Endometrial microvascular endothelial cells (primary cell): ENCODE results near the gene HPX. TPM values are rescaled to one million over a fixed set of nuclear protein-coding genes. Genes with fewer than 3 reads are reported as not detected.

ENCODE experiments used
- in situ Hi-C: cut with HindIII; loops from 2 replicates; pipeline ENCODE4 v1.10.0; 2017; ENCODE audit warnings: low sequenced_read_pairs, low pct_unique_long_range_greater_than_20kb; ENCODE audit errors: inconsistent ontology term
- total RNA-seq: library from RNA; depleted of rRNA; stranded (reverse); fragments of >200 nt; gene quantifications from one replicate; pipeline ENCODE4 v1.2.3, GENCODE V29; 2015; ENCODE audit errors: inconsistent ontology term

Gene HPX
- total RNA-seq, 1 donor from 2014 or later = not detected

GRCh38 chr11:6427516-6427915 is 13.3 kb downstream of the HPX start:
- in situ Hi-C loops = no loop called here

GRCh38 chr11:6420677-6421076 is 20.1 kb downstream of the HPX start:
- in situ Hi-C loops = loop anchor here (25.0 kb wide), 1 partner anchor 192 kb away; the partner anchor contains the start of genes ILK, RRP8, TAF10 and TPP1

DNA sequence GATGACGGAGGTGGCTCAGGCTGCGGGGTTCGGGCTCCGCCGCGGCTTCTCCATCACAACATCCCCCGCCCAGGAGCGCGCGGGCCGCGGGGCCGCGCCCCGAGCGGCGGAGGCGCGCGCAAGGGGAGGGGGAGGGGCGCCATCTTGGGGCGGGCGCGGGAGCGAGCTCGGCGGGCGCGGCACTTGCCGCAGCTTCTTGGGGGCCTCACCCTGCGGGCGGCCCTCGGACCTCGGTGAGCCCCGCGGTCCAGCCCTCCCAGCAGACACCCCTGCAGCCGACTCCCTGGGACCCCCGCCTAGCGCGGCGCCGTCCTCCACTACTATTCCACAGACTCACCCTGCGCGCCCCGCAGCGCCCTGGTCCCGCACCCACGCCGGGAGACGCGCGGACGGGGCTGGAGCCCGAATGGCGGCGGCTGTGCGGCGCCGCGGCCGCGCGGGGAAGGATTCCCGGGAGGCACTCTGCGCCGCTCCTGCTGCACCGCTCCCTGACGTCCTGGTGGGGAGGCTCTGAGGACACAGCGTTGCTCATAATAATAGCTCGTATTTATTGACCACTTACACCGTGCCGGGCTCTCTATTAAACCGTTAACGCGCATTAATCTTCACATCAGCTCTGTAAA is 21.7 kb downstream of the HPX start, which contains the start of gene APBB1:
Gene APBB1, minus strand, starts transcription at position 86 of the 623 bp plus-strand sequence. CDS start 7,747 bp downstream, outside the sequence.
- in situ Hi-C loops = loop anchor here (25.0 kb wide), 1 partner anchor 193 kb away; the partner anchor contains the start of genes ILK, RRP8, TAF10 and TPP1

DNA sequence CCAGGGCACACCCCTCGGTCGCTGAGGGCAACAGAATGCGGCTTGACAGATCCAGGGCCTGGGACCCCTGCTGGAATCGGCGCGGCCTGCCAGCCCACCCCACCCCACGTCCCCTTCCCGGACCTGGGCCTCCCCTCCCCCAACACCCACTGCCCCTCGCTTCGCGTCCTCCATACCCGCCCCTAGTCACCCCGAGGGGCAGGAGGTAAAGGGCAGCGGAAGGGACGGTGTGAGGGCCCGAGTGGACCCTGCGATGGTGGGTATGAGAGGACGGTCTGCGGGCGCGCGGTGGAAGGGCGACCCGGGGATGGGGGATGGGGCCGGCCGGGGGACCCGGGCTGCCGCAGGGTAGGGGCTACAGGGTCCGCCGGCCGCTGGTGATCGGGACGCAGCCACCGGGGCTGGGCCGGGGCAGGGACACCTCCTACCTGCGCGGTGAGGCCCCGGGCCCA is 22.2 kb downstream of the HPX start:
- in situ Hi-C loops = loop anchor here (25.0 kb wide), 1 partner anchor 194 kb away; the partner anchor contains the start of genes ILK, RRP8, TAF10 and TPP1

- in situ Hi-C loops = loop anchor here (25.0 kb wide), 1 partner anchor 194 kb away; the partner anchor contains the start of genes ILK, RRP8, TAF10 and TPP1
Observed at GRCh38 chr11:6417907-6418556, 22.8 kb downstream of the HPX start.

- in situ Hi-C loops = loop anchor here (25.0 kb wide), 1 partner anchor 197 kb away; the partner anchor contains the start of genes ILK, RRP8, TAF10 and TPP1
Observed at GRCh38 chr11:6415797-6416196, 25.0 kb downstream of the HPX start.

- in situ Hi-C loops = loop anchor here (25.0 kb wide), 1 partner anchor 197 kb away; the partner anchor contains the start of genes ILK, RRP8, TAF10 and TPP1
Observed at GRCh38 chr11:6414874-6415328, 25.9 kb downstream of the HPX start.

DNA sequence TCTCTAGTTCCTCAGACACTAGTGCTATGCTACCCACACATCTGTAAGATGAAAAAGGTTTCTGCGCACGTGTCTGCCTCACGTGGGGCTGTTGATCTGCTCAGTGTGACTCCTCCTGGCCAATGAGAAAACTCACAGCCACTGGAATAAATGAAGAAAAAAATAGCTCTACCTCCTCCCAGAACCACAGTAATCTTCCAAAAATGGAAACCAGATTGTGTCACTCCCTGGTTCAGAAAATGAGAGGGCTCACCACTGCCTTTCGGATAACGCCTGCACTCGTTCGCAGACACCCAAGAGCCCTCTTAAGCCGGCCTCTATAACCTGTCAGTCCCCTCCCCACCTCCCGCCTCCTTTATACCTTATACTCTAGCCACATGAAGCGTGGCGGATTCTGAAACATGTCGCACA is 27.0 kb downstream of the HPX start:
- in situ Hi-C loops = loop anchor here (25.0 kb wide), 1 partner anchor 199 kb away; the partner anchor contains the start of genes ILK, RRP8, TAF10 and TPP1

- in situ Hi-C loops = loop anchor here (25.0 kb wide), 1 partner anchor 201 kb away; the partner anchor contains the start of genes ILK, RRP8, TAF10 and TPP1
Observed at GRCh38 chr11:6411594-6412031, 29.2 kb downstream of the HPX start.

- in situ Hi-C loops = loop anchor here (25.0 kb wide), 1 partner anchor 201 kb away; the partner anchor contains the start of genes ILK, RRP8, TAF10 and TPP1
Observed at GRCh38 chr11:6410695-6411430, 29.9 kb downstream of the HPX start.

- in situ Hi-C loops = loop anchor here (25.0 kb wide), 1 partner anchor 206 kb away; the partner anchor contains the start of genes ILK, RRP8, TAF10 and TPP1
Observed at GRCh38 chr11:6406370-6406769, 34.4 kb downstream of the HPX start.

GRCh38 chr11:6405846-6406245 is 34.9 kb downstream of the HPX start:
- in situ Hi-C loops = loop anchor here (25.0 kb wide), 1 partner anchor 206 kb away; the partner anchor contains the start of genes ILK, RRP8, TAF10 and TPP1

GRCh38 chr11:6405052-6405667 is 35.6 kb downstream of the HPX start:
- in situ Hi-C loops = loop anchor here (25.0 kb wide), 1 partner anchor 207 kb away; the partner anchor contains the start of genes ILK, RRP8, TAF10 and TPP1

- in situ Hi-C loops = loop anchor here (25.0 kb wide), 1 partner anchor 208 kb away; the partner anchor contains the start of genes ILK, RRP8, TAF10 and TPP1
Observed at GRCh38 chr11:6404342-6405051, 36.3 kb downstream of the HPX start.

- in situ Hi-C loops = loop anchor here (25.0 kb wide), 1 partner anchor 209 kb away; the partner anchor contains the start of genes ILK, RRP8, TAF10 and TPP1
Observed at GRCh38 chr11:6403539-6403938, 37.2 kb downstream of the HPX start.

GRCh38 chr11:6402561-6402981 is 38.2 kb downstream of the HPX start:
- in situ Hi-C loops = loop anchor here (25.0 kb wide), 1 partner anchor 210 kb away; the partner anchor contains the start of genes ILK, RRP8, TAF10 and TPP1

- in situ Hi-C loops = loop anchor here (25.0 kb wide), 1 partner anchor 210 kb away; the partner anchor contains the start of genes ILK, RRP8, TAF10 and TPP1
Observed at GRCh38 chr11:6402061-6402470, 38.7 kb downstream of the HPX start.
